GM12801 (cell line): ENCODE results near the gene SLC16A12.

Experiments used
- CTCF ChIP-seq: IDR thresholded peaks from one replicate; pipeline ENCODE4 v1.5.1; 2011; ENCODE audit warnings: control low read depth; ENCODE audit not compliant: insufficient read length; ENCODE audit errors: extremely low read depth

Gene SLC16A12

DNA sequence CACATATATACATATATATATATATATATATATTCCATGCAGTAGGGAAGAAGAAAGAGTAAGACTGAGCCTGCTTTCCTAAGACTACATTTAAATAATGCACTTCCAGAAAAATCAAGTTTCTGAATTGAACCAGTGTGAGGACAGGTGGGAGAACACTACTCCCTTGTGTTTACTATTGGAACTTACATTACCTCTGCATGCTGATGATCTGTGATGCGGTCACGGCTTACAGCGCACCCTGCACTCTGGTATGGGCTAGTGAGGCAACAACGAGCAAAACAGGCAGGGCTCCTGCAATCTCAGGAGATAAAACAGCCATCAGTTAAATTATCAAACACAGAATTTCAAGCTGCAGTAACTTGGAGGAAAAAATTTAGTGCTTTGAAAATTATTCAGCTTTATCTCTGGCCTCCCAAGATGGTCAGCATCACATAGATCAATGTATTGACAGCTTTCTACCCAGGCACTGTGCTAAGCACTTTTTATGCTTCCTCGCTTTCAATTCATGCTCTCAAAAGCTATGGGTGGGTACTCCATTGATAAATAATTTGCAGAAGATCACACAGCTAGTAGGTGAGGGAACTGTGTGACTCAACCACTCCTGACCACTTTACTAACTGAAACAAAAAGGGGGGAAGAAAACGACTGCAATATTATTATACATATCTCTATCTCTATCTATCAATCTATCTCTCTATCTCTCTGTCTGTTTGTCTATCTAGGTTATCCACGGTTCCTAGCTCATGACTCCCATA lies 20.5 kb upstream of the SLC16A12 start:
- no peak for TF ChIP-seq CTCF

DNA sequence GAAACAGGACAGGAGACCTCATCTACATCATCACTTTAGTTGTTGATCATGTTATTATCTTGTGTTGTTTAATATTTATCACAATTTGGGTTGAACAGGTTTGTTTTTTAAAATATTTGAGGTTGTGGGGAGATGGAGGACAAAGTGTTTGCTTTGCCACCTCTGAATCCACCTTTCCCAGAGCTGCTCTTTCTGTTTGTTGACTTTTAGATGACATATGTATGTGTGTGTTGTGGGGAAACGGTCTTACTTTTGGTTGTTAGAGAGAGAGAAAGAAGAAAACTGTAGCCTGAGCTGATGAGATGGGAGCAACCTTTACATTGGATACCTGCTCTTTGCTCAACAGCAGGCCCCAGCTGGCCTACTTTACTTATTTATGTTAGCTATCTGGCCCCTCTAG lies 19.0 kb upstream of the SLC16A12 start:
- TF ChIP-seq CTCF: no peak

DNA sequence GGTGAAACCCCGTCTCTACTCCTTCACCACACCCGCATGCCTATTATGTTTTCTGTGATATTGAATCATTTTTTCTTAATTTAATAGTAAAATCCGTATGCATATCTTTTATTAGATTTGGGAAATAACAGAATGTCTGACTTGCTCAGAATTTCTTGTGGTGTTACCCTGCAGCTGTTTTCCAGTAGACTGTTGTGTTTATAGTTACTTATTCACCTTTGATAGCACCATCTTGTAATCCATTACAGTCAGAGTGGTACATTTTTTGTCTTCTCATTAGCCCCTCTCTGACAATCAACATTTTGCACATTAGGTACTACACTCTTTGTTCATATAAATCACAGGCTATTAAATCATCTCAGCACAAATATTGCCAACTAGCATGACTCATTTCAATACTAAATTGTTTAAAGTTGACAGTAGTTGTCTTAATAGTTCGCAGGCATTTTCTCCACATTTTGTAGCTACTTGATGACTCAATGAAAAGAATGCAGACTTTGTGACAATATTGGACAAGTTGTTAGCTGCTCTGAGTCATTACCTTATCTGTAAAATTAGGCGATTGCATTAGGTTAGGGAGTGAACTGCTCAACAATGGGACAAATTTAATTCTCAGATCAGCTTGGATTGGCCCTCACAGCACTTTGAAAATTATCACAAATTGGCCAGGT lies 17.8 kb upstream of the SLC16A12 start:
- TF ChIP-seq CTCF: no peak

DNA sequence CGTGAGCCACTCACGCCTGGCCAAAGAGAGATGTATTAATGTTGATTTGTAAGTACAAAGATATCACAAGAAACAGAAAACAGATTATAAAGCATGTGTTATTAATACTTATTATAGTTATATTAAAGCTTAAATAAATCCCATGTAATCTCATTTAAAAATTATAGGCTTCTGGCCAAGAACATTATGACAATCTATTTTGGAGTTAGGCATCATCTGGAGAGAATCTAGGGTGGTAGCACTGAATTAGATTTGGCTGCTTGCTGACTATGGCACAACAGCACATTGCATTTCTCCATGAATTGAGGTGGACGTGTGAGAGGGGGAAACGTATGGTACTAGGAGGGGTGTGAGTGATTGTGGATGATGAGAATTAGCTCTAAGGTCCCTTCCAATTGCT lies 16.8 kb upstream of the SLC16A12 start:
- no peak for TF ChIP-seq CTCF

GRCh38 chr10:89550509-89550908 lies 15.1 kb upstream of the SLC16A12 start:
- TF ChIP-seq CTCF: no peak

DNA sequence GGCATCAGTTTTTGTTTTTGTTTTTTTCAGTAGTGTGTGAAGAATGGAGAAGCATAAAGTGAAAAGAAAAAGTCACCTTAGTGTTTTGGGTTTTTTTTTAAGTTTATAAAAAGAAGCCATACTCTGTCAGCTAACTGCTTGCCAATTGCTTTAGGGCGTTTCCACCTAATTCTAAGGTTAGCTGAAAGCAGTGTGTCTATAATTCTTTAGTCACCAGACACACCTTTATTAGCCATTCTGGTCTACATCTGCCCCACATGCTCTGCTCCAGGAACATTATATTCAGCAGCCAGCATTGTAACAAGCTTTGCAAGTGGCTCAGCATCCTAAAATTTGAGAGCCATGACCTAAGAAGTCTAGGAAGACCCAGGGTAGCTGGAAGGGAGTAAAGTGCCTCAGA lies 14.1 kb upstream of the SLC16A12 start:
- TF ChIP-seq CTCF: no peak

- TF ChIP-seq CTCF: no peak
Observed at GRCh38 chr10:89548673-89549072, 13.3 kb upstream of the SLC16A12 start.
